HG03103 (cell line): Measurements from ENCODE around the gene GLRX3.
"Not testable (repeated sequence)": the region's sequence is repeated elsewhere in the genome, so short reads cannot be mapped to it uniquely, and the experiment has no call there.

ENCODE experiments used
- ATAC-seq: cut with Tn5 transposase; IDR thresholded peaks from one replicate; pipeline ENCODE4 v1.9.1; 2021; ENCODE audit warnings: low read depth; ENCODE audit not compliant: unreplicated experiment

Gene GLRX3

GRCh38 chr10:130136226-130137089 lies at the start of gene GLRX3:
TSS of gene GLRX3 (plus strand) at chr10:130136391. CDS start at chr10:130136421, 30 bp downstream.
- ATAC-seq: peak; percentile 81

- not testable (repeated sequence) for ATAC-seq
These were observed 45.6 kb upstream of the GLRX3 start for GRCh38 chr10:130090565-130090964.

- ATAC-seq: no peak
These were observed 36.8 kb upstream of the GLRX3 start for GRCh38 chr10:130099344-130099743.

- no peak for ATAC-seq
These were observed 30.5 kb upstream of the GLRX3 start for GRCh38 chr10:130105724-130106123.

- ATAC-seq: not testable (repeated sequence)
These were observed 28.0 kb upstream of the GLRX3 start for GRCh38 chr10:130108146-130108545.

- ATAC-seq: no peak
These were observed 27.1 kb upstream of the GLRX3 start for GRCh38 chr10:130108934-130109604.

- ATAC-seq: no peak
These were observed 26.4 kb upstream of the GLRX3 start for GRCh38 chr10:130109796-130110245.

GRCh38 chr10:130110246-130111112 lies 25.7 kb upstream of the GLRX3 start, which contains the start of gene C10orf143:
TSS of gene C10orf143 (minus strand) at chr10:130110830. CDS start at chr10:130110772, 58 bp downstream.
- ATAC-seq: peak; percentile 67

GRCh38 chr10:130111113-130111851 lies 24.9 kb upstream of the GLRX3 start:
- peak; percentile 79 for ATAC-seq

GRCh38 chr10:130111852-130112180 lies 24.4 kb upstream of the GLRX3 start:
- no peak for ATAC-seq

- no peak for ATAC-seq
These were observed 23.4 kb upstream of the GLRX3 start for GRCh38 chr10:130112821-130113220.

GRCh38 chr10:130116942-130117341 lies 19.2 kb upstream of the GLRX3 start:
- ATAC-seq: not testable (repeated sequence)

GRCh38 chr10:130117535-130117934 lies 18.7 kb upstream of the GLRX3 start:
- ATAC-seq: not testable (repeated sequence)

GRCh38 chr10:130121486-130122079 lies 14.6 kb upstream of the GLRX3 start:
- no peak for ATAC-seq

- peak; percentile 96 for ATAC-seq
These were observed 8.7 kb upstream of the GLRX3 start for GRCh38 chr10:130127364-130128061.

- no peak for ATAC-seq
These were observed 8.0 kb upstream of the GLRX3 start for GRCh38 chr10:130128062-130128781.

- ATAC-seq: no peak
These were observed 7.3 kb upstream of the GLRX3 start for GRCh38 chr10:130128922-130129321.

- peak; percentile 15 for ATAC-seq
These were observed 440 bp upstream of the GLRX3 start for GRCh38 chr10:130135676-130136225.
